Posterior cingulate gyrus (tissue), 11 donors: ENCODE results near the gene CIITA.

Experiments used
- DNase-seq, 10 donors: peaks; one replicate each; pipeline versions ENCODE4 v3.0.0 to v3.0.0-alpha.2; 2020 to 2021; ENCODE audit warnings: mixed read lengths in 3 of 10
- intact Hi-C: fragments of 100-400 bp; cut with DNase I; formaldehyde crosslinking; loops from one replicate; pipeline ENCODE4 v1.15.1; 2023

Gene CIITA

DNA sequence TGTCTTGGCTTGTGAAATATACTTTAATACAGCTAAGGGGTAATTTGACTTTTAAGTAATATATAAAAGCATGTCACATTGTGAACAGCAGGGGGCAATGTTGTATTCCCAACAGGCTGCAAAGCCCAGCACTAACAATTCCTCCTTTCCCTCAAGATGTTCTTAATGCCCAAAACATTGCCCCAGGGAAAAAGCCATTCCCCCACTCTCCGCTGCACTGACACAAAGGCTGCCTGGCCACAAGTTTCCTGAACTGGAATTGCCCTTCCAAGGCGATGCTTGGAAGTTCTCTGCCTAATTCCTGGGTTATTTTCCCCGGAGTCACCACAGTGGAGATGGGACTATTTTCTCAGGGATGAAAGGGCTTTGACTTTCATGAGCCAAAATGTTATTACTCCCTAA lies 94.6 kb downstream of the CIITA start:
- intact Hi-C loops: loop anchor here (2.0 kb wide), 1 partner anchor 285 kb away; the partner anchor contains the start of gene SOCS1
- peak in 3 of 10 donors; percentile 25 to 34 (median 30) for DNase-seq

DNA sequence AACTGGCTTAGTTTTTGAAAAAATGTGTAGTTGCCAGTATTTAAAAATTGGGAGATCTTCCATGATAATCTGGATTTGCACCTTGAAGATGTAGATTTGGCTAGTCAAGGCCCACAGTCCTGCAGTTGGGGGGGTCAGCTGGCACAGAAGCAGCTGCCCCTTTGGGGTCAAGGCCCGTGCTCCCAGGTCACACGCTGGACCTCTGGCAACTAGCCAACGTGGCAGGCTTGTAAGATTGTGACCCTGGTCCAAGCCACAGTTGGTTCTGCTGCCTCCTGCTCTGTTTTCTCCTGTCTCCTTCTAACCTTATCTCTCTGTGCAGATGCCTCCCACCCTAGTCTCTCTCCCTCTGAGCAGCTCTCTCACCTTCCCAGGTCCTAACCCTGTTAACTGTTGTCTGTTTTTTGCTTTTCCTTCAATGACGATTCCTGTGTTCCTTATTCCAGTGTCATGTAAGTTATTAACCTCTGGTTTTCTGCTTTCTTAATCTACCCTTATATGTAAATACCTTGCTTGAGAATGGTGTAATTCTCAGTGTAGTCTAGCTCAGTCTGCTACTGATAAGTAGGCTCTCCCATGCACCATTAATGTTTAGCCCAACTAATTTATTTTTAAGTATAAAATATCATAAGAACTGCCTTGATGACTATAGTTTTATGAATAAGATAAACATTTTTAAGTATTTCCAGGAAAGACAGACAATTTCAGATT lies 95.3 kb downstream of the CIITA start:
- DNase-seq: no peak
- intact Hi-C loops: no loop called here

DNA sequence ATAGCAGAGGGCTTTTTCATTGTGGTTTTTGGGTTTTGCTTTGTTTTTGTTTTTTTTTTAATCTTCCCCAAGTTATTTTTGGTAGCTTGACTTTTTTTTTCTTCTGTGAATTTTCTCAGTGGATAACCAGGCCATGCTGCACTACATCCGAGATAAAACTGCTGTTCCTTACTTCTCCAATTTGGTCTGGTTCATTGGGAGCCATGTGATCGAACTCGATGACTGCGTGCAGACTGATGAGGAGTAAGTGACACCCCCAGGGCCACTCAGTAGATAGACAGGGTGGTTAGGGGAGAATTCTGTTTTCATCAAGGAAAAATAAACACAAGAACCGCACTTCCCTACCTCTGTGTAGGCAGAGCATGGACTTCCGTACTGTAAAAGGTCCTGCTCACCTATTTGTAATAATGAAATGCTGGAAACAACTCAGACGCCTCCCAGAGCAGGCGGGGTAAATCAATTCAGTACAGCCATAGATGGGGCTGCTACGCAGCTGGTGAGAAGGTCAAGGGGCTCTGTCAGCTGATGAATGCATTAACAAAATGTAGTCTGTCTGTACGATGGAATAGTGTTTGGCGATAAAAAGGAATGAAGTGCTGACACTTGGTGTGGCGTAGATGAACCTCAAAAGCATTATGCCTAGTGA lies 95.9 kb downstream of the CIITA start:
- no peak for DNase-seq
- intact Hi-C loops: no loop called here

DNA sequence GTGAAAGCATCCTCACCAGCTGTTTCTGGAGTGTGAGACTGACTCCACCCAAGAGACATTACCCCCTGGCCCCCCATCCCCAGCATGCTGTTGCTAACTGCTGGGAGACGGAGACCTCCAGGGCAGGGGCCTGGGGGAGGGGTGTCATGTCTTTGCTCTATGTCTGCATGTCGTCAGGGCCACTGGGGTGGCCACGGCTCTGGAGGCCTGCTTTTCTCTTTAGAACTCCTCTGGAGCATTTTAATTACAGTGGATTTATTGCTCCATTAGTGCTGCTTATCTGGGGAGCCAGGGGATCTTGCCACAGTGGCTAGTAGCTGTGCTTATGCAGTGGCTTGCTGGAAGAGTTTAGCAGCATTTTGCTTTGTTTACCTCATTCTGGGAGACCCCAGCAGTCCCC lies 99.6 kb downstream of the CIITA start:
- no peak for DNase-seq
- intact Hi-C loops: no loop called here

DNA sequence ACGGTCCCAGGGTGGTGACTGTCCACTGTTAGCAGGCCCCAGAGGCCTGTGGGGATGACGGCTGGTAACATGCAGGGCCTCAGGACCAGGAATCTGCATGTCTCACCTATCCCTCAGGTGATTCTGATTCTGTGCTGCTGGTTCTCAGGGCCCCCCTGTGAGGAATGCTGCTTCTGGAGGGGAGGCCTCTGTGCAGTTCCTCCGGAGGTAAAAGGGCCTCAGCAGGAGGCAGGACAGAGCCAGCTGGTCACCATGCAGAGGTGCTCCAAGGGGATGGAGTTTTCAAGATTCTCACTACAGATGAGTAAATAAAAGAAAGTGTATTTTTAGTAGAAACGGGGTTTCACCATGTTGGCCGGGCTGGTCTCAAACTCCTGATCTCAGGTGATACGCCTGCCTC lies 101.1 kb downstream of the CIITA start:
- peak in 1 of 10 donors; percentile 26 for DNase-seq
- intact Hi-C loops: no loop called here

DNA sequence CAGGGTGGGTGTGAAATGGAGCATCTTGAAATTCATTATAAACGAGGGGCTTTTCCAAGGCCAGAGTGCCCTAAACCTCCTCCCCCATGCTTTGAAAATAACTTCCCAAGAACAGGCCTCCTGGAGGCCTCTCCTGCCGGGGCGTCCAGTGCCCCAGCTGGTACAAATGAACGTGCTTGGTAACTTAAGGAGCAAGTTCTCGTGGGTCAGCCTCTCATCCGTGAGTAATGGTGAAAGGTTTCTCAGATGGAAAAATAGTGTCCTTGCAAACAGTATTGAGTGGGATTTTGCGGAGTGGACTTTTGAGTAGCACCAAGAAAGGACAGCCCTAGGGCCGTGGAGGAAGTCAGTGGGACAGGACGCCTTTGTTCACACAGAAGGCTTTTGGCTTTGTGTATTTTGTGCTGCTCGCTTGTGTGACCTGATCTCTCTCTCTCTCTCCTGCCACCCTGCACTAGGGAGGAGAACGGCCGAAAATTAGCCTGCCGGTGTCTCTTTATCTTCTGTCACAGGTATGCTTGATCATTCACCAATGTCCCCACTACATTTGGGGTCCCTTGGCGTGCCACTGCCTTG lies 102.0 kb downstream of the CIITA start:
- intact Hi-C loops: no loop called here
- peak in 3 of 10 donors; percentile 19 to 40 (median 27) for DNase-seq

DNA sequence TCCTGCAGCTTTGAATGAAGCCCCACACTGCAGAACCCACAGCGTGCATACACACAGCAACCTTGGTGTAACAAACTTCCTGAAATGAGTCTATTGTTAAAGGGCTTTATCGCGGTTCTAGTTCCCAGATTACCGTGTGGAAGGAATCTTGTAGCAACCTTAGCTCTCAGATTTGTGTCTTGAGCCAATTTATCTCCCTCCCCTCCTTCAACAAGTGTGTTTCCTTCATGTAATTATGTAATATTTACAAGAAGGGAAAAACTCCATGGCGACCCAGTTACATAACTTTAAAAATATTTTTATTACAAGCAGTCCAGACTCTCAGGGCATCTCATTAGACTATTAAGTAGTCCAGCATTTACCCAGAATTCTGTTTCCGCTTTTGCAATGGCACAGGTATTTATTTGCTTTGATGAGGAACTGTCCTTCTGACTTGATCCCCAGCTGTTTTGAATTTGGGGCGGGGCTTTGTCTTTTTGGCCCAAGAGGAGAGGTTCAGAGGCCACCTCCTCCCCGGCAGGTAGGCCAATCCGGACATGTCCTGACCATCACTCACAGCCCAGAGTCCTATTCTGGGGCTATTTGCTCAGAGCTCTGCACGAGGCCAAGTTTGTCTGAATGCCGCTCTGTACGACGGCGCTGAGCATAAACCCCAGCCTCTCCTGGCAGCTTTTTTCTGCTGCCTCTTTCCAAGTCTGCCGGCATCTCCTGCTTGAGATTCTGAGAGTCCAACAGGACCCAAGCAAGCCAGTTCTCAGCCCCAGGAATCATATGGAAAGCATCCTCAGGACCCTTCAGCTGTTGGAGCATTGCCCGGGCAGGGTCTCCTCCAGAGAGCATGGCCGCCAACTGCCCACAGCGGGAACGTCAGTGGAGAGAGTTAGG lies 103.0 kb downstream of the CIITA start:
- intact Hi-C loops: no loop called here
- DNase-seq: peak in 9 of 10 donors; percentile 21 to 86 (median 39)

DNA sequence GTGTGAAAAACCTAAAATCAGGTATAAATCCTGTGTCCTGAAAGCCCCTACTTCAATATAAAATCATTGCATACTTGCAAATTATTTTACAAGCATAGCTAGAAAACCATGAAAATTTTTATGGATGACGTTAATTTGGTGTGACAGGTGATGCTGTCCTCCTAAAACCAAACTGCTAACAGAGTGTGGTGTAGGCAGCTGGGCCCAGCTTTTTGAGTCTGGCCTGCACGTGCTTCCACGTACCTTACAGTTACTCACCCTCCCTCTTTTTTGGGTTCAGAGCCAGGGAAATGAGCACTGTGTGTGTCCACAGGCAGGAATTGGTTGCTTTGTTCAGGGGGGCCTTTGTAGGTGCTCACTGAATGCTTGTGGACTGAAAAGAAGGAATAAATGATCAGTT lies 103.8 kb downstream of the CIITA start:
- intact Hi-C loops: no loop called here
- DNase-seq: no peak

DNA sequence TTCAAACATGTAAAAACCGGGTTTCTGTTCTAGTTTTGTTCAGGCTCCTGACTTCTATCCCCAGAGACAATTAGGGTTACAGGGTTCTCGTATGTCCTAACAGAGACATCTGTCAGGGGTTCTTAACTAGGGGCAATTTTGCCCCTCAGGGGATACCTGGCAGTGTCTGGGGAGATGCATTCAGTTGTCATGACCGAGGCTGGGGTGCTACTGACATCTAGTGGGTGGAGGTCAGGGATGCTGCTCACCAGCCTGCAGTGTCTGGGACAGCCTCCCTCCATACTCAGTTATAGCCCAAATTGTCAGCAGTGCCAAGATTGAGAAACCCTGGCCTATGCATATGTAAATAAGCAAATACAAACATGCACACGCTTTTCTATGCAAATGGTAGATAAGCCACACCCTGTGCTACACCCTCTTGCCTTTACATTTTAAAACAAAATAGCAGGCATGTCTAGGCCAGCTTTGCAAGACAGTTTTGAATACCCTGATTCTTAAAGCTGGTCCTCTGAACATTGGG lies 104.8 kb downstream of the CIITA start:
- intact Hi-C loops: no loop called here
- DNase-seq: peak in 1 of 10 donors; percentile 37

DNA sequence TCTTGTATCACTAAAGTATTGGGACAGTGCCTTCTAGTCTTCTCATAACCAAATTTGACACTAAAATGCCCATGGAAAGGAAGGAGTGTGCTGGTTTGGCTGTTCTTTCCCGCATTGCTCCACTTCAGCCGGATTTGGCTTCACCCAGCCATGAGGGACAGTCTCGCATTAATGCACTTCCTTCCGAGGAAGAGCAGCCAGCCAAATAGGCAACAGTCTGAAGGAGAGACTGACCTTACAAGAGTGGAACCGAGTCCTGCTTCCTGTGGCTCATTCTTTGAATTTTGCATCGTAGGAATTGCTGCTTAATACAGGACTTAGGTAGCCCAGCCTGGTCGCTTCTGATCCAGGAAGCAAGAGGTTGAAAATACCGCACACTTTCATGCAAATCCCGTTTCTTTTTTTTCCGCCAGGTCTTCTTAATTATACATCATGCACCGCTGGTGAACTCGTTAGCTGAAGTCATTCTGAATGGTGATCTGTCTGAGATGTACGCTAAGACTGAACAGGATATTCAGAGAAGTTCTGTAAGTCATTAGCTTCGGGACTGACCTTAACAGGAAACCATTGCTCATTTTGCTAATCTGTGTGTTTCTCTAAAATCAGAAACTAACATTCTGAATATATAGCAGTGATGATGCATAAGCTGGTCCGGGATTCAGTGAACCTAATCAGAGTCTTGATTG lies 105.6 kb downstream of the CIITA start:
- DNase-seq: peak in 1 of 10 donors; percentile 16
- intact Hi-C loops: no loop called here

DNA sequence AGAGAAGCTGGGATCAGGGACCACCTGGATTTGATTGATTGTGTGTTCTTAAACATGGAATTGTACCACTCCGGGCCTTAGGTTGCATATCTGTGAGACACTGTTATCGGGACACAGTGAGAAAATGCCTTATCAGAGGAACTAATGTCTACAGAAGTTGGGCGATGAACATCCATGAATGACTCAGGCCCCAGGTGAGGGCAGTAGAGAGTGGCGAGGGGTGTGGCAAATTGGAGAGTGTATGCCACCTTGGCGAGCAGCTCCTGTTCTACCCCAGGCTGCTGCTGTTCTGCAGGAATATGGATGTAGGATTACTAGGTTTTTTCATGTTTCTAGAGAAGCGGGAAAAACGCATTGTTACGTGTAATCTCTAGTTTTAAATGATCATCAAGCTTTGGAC lies 106.2 kb downstream of the CIITA start:
- DNase-seq: peak in 2 of 10 donors; percentile 6 to 76
- intact Hi-C loops: no loop called here

DNA sequence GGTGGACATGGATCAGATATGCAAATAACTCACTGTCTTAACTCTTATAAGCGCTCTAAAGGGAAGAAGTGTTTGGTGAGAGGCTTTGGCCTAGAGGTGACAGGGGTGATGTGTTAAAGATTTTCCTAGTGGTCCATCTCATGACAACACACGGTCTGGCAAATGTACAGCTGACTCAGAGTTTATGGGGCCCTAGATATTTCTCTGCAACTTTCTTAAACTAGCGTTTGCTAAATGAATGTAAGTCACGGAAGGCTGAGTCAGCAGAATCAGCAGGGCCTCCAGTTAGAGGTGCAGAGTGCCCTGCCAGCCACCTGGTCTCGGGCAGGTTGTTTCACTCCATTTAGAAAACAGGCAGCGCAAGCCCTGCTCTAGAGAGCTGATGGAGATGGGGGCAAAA lies 107.5 kb downstream of the CIITA start:
- intact Hi-C loops: no loop called here
- DNase-seq: peak in 1 of 10 donors; percentile 20
